ENCODE results near the gene PLXNA4. TPM values are rescaled to one million over a fixed set of nuclear protein-coding genes. Genes with fewer than 3 reads are reported as not detected.

The PLXNA4 gene
- total and polyA plus RNA-seq, 2 donors (not counting 1 experiment from before 2014, with no cell fraction given): not detected

- no peaks in the 10 kb centered on the region for H3K36me3 ChIP-seq (replicated peaks in 1 of 2; ENCODE audit: control extremely low read depth in 1 of 2, control insufficient read depth in 1 of 2, extremely low read depth in 1 of 2, insufficient read depth in 2 of 2, low read length in 1 of 2)
- H3K27me3 Mint-ChIP-seq: no peaks in the 10 kb centered on the region
- H3K4me3 ChIP-seq (ENCODE audit: control extremely low read depth in 1 of 5, extremely low read depth in 1 of 5, insufficient read depth in 1 of 5, low read depth in 2 of 5, low read length in 4 of 5): no peak overlapping the region
- intact Hi-C loops (cut with micrococcal nuclease): no loop called here
- H3K4me3 Mint-ChIP-seq: no peak overlapping the region
- CTCF ChIA-PET: no interaction called here
- H3K4me1 ChIP-seq (ENCODE audit: control insufficient read depth in 2 of 2, insufficient read depth in 2 of 2, low read length in 2 of 2): no peaks in the 10 kb centered on the region
- POLR2A ChIA-PET: no interaction called here
- no peaks in the 10 kb centered on the region for H4K20me1 ChIP-seq (ENCODE audit: control insufficient read depth, insufficient read depth, low read length, poor library complexity, severe bottlenecking)
- no peak overlapping the region for H2AFZ ChIP-seq (ENCODE audit: insufficient read depth, low read depth, low read length, poor library complexity, severe bottlenecking)
- TF ChIP-seq CTCF (IDR thresholded peaks at IDR 0.05) (no peak), EZH2 (IDR thresholded peaks at IDR 0.05; ENCODE audit: borderline replicate concordance, insufficient read depth, low read depth, low read length, poor library complexity, severe bottlenecking) (no peak)
- H3K9me3 Mint-ChIP-seq (ENCODE audit: insufficient read depth): peaks cover 3% of the 10 kb centered on the region
- WGBS (ENCODE audit: insufficient coverage): 85% methylated on average over 8 of the region's 8 CpGs
- DNase-seq (no peak), ATAC-seq (ENCODE audit: low read depth) (no peak)
- H3K9ac ChIP-seq (ENCODE audit: low read length): no peak overlapping the region
- no peaks in the 10 kb centered on the region for H3K4me1 Mint-ChIP-seq
- H3K9me3 ChIP-seq (ENCODE audit: control extremely low read depth in 1 of 3, control insufficient read depth in 2 of 3, insufficient read depth in 1 of 3, low read length in 2 of 3): peaks cover 0 to 27% (median 0%) of the 10 kb centered on the region in 3 donors
- no peaks in the 10 kb centered on the region for H3K79me2 ChIP-seq (ENCODE audit: control insufficient read depth, insufficient read depth, low read length)
- H3K27me3 ChIP-seq (replicated peaks in 1 of 4; ENCODE audit: control extremely low read depth in 1 of 4, control insufficient read depth in 3 of 4, insufficient read depth in 4 of 4, low read length in 3 of 4): no peaks in the 10 kb centered on the region
- H3K4me2 ChIP-seq (replicated peaks; ENCODE audit: low read depth, low read length, poor library complexity, severe bottlenecking): no peak overlapping the region
- no peak overlapping the region for H3K27ac Mint-ChIP-seq
- no peak overlapping the region for H3K27ac ChIP-seq (ENCODE audit: low read length in 2 of 2)
Observed at GRCh38 chr7:132183781-132184380, 392.4 kb downstream of the PLXNA4 start.

GRCh38 chr7:132182992-132183391, 393.3 kb downstream of the PLXNA4 start:
- no peaks in the 10 kb centered on the region for H3K79me2 ChIP-seq (ENCODE audit: control insufficient read depth, insufficient read depth, low read length)
- no peaks in the 10 kb centered on the region for H3K4me1 ChIP-seq (ENCODE audit: control insufficient read depth in 2 of 2, insufficient read depth in 2 of 2, low read length in 2 of 2)
- DNase-seq (no peak), ATAC-seq (ENCODE audit: low read depth) (no peak)
- CTCF ChIA-PET: no interaction called here
- no peaks in the 10 kb centered on the region for H3K27me3 ChIP-seq (replicated peaks in 1 of 4; ENCODE audit: control extremely low read depth in 1 of 4, control insufficient read depth in 3 of 4, insufficient read depth in 4 of 4, low read length in 3 of 4)
- TF ChIP-seq EZH2 (IDR thresholded peaks at IDR 0.05; ENCODE audit: borderline replicate concordance, insufficient read depth, low read depth, low read length, poor library complexity, severe bottlenecking) (no peak), CTCF (IDR thresholded peaks at IDR 0.05) (no peak)
- H3K4me2 ChIP-seq (replicated peaks; ENCODE audit: low read depth, low read length, poor library complexity, severe bottlenecking): no peak overlapping the region
- peaks cover 0 to 23% (median 0%) of the 10 kb centered on the region in 3 donors for H3K9me3 ChIP-seq (ENCODE audit: control extremely low read depth in 1 of 3, control insufficient read depth in 2 of 3, insufficient read depth in 1 of 3, low read length in 2 of 3)
- Mint-ChIP-seq H3K27ac (no peak overlapping the region), H3K4me3 (no peak overlapping the region), H3K9me3 (ENCODE audit: insufficient read depth) (peaks cover 3% of the 10 kb centered on the region), H3K27me3 (no peaks in the 10 kb centered on the region), H3K4me1 (no peaks in the 10 kb centered on the region)
- no peak overlapping the region for H3K9ac ChIP-seq (ENCODE audit: low read length)
- no peaks in the 10 kb centered on the region for H3K36me3 ChIP-seq (replicated peaks in 1 of 2; ENCODE audit: control extremely low read depth in 1 of 2, control insufficient read depth in 1 of 2, extremely low read depth in 1 of 2, insufficient read depth in 2 of 2, low read length in 1 of 2)
- H3K4me3 ChIP-seq (ENCODE audit: control extremely low read depth in 1 of 5, extremely low read depth in 1 of 5, insufficient read depth in 1 of 5, low read depth in 2 of 5, low read length in 4 of 5): no peak overlapping the region
- 91% methylated on average over 5 of the region's 6 CpGs for WGBS (ENCODE audit: insufficient coverage)
- POLR2A ChIA-PET: no interaction called here
- no peak overlapping the region for H3K27ac ChIP-seq (ENCODE audit: low read length in 2 of 2)
- intact Hi-C loops (cut with micrococcal nuclease): no loop called here
- no peak overlapping the region for H2AFZ ChIP-seq (ENCODE audit: insufficient read depth, low read depth, low read length, poor library complexity, severe bottlenecking)
- H4K20me1 ChIP-seq (ENCODE audit: control insufficient read depth, insufficient read depth, low read length, poor library complexity, severe bottlenecking): no peaks in the 10 kb centered on the region

All from B cell (primary cell).